Heart left ventricle (tissue), 13 donors: ENCODE results near the gene BIN1.

Experiments
- CTCF ChIP-seq, 12 donors: fragments of 200-600 bp; sonication (generic) in 4 of 12; IDR thresholded peaks; one replicate each; pipeline versions ENCODE4 v1.5.0 to v1.8.0; 2018 to 2022; ENCODE audit warnings: antibody characterized with exemption in 12 of 12, mild to moderate bottlenecking in 5 of 12
- POLR2A ChIP-seq, 2 donors: fragments of 450-650 bp; IDR thresholded peaks; one replicate each; pipeline ENCODE4 v1.6.1; 2017; ENCODE audit warnings: antibody characterized with exemption in 2 of 2, mild to moderate bottlenecking in 2 of 2, moderate library complexity in 2 of 2
- donor health status: ischemic (EF 13 %, LVEDD 7.1; RV severe dilation, severe dysfunction).
- donor health status: DM: no; HTN: yes; CAD: no.
- donor health status: DM: no; HTN: no; CAD: no.
- donor health status: ischemic (EF 25% LVEDD 6.9; RV normal size, moderate dysfunction).
- donor health status: ischemic (EF 25% LVEDD 5.7; RV mildly dilated, moderate dysfunction).
- donor health status: ischemic (EF 35%, LVEDD 5.7; RV mildly dilated, moderate dysfunction).
- donor health status: nonischemic (EF 11% LVEDD 7.7; RV severe dilation, severe dysfunction).
- donor health status: DM: yes; HTN: yes; CAD: no.
- donor health status: PGD.
- donor health status: ischemic (EF 29% LVEDD 5.4; RV normal size, mild dysfunction).
- donor health status: nonischemic (EF 23%, LVEDD 6.1; RV moderate dilation, normal function).

- no peak for TF ChIP-seq POLR2A (IDR thresholded peaks at IDR 0.05)
- no peak for TF ChIP-seq CTCF (IDR thresholded peaks at IDR 0.05)
Measured at GRCh38 chr2:127068351-127068741, 38.6 kb downstream of the BIN1 start.
